ENCODE data around the gene SNX8. TPM values are rescaled to one million over a fixed set of nuclear protein-coding genes. Genes with fewer than 3 reads are reported as not detected.
A peak's percentile ranks its signal among the peaks of the same experiment; 100 is the strongest.

Gene SNX8
- total RNA-seq, 2 donors from 2014 or later = 53.0 to 53.2 TPM

DNA sequence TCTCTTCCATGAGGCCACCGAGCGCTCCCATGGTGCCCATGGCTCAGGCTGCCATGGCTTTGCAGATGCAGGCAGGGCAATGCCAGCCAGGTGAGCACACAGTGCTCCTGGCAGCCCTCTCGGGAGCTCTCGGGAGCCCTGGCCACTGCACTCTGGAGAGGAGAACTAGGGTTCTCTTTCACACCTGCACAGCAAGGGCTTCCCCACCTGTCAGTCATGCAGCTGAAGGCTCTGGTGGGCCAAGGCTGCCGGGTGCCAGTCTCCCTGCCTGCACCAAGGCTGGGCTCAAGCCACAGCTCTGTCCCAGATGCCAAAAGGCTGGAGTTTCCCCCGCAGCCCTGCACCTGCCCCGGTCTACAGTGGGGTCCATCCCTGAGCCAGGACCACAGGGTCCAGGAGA lies 39.6 kb downstream of the SNX8 start:
- TF ChIP-seq, protein P1, sequence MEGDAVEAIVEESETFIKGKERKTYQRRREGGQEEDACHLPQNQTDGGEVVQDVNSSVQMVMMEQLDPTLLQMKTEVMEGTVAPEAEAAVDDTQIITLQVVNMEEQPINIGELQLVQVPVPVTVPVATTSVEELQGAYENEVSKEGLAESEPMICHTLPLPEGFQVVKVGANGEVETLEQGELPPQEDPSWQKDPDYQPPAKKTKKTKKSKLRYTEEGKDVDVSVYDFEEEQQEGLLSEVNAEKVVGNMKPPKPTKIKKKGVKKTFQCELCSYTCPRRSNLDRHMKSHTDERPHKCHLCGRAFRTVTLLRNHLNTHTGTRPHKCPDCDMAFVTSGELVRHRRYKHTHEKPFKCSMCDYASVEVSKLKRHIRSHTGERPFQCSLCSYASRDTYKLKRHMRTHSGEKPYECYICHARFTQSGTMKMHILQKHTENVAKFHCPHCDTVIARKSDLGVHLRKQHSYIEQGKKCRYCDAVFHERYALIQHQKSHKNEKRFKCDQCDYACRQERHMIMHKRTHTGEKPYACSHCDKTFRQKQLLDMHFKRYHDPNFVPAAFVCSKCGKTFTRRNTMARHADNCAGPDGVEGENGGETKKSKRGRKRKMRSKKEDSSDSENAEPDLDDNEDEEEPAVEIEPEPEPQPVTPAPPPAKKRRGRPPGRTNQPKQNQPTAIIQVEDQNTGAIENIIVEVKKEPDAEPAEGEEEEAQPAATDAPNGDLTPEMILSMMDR (conservative IDR thresholded peaks at IDR 0.05) = no peak
- Mint-ChIP-seq H3K36me3 (ENCODE audit: low read depth) (peaks cover 35% of the 10 kb centered on the region), H3K4me3 (no peak overlapping the region), H3K27ac (no peak overlapping the region), H3K4me1 (peaks cover 21% of the 10 kb centered on the region), H3K27me3 (ENCODE audit: insufficient read depth) (no peaks in the 10 kb centered on the region), H3K9me3 (no peaks in the 10 kb centered on the region)
- H3K27ac ChIP-seq (ENCODE audit: low read depth, low read length) = no peak overlapping the region
- peaks cover 12% of the 10 kb centered on the region for H3K36me3 ChIP-seq (ENCODE audit: control insufficient read depth, insufficient read depth, low read length)
- no peak overlapping the region for H3K4me3 ChIP-seq (ENCODE audit: low read length)
- no peaks in the 10 kb centered on the region for H3K9me3 ChIP-seq (ENCODE audit: control insufficient read depth, low read length)
- H3K9ac ChIP-seq (ENCODE audit: extremely low read depth, low read length, poor library complexity, severe bottlenecking) = no peak overlapping the region
- H3K4me1 ChIP-seq (ENCODE audit: control insufficient read depth, insufficient read depth, low read length) = peaks cover 18% of the 10 kb centered on the region
- no peak for DNase-seq
- WGBS, 2 experiments (ENCODE audit: insufficient coverage in 1 of 2, insufficient read length in 1 of 2) = 85 to 92% methylated on average over 6 to 7 of the region's 7 CpGs
- H3K27me3 ChIP-seq (ENCODE audit: control insufficient read depth, insufficient read depth, low read length, poor library complexity, severe bottlenecking) = no peaks in the 10 kb centered on the region

DNA sequence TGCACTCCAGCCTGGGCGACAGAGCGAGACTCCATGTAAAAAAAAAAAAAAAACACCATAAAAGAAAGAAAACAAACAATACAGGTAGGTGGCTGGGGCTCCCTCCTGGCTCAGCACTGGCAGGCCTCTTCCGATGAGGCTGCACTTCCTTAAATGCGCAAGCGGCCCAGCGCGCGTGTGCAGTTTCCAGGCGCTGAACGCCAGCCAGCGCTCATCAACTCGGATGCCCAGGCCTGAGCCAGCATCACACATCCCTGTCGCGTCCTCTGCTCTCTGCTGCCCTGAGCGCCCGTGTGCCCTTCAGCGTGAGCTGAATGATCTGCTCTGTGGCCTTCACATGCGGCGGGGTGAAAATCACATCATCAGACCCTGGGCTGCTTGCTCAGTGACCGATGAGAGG lies 40.4 kb downstream of the SNX8 start:
- Mint-ChIP-seq H3K27ac (peak overlapping the region; percentile 44), H3K4me1 (peaks cover 24% of the 10 kb centered on the region), H3K36me3 (ENCODE audit: low read depth) (peaks cover 37% of the 10 kb centered on the region), H3K4me3 (no peak overlapping the region), H3K9me3 (peaks cover 3% of the 10 kb centered on the region), H3K27me3 (ENCODE audit: insufficient read depth) (no peaks in the 10 kb centered on the region)
- Histone ChIP-seq H3K36me3 (ENCODE audit: control insufficient read depth, insufficient read depth, low read length) (peaks cover 12% of the 10 kb centered on the region), H3K27me3 (ENCODE audit: control insufficient read depth, insufficient read depth, low read length, poor library complexity, severe bottlenecking) (no peaks in the 10 kb centered on the region), H3K4me1 (ENCODE audit: control insufficient read depth, insufficient read depth, low read length) (peaks cover 21% of the 10 kb centered on the region), H3K27ac (ENCODE audit: low read depth, low read length) (no peak overlapping the region), H3K9ac (ENCODE audit: extremely low read depth, low read length, poor library complexity, severe bottlenecking) (no peak overlapping the region), H3K4me3 (ENCODE audit: low read length) (no peak overlapping the region), H3K9me3 (ENCODE audit: control insufficient read depth, low read length) (no peaks in the 10 kb centered on the region)
- TF ChIP-seq, protein P1 (conservative IDR thresholded peaks at IDR 0.05) = no peak
- WGBS, 2 experiments (ENCODE audit: insufficient coverage in 1 of 2, insufficient read length in 1 of 2) = 96 to 98% methylated on average over 18 to 20 of the region's 20 CpGs
- DNase-seq = no peak

DNA sequence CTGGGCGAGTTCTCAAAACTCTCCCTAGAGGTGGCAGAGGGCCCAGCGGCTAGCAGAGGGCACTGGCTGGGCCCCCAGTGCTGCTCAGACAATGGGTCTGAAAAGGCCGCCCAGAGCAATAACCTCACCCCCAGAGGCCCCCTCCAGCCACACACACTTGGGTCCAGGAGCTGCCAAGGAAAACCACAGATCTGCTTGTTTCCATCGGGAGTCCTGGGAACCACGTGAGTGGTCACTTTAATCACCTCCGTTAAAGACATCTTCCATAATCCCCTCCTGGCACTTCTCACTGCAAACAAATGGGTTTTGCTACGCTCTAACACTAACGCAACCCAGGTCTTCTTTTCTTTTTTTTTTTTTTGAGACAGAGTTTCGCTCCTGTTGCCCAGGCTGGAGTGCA lies 42.2 kb downstream of the SNX8 start:
- Mint-ChIP-seq H3K9me3 (peaks cover 3% of the 10 kb centered on the region), H3K27ac (peak overlapping the region; percentile 8), H3K4me1 (peaks cover 24% of the 10 kb centered on the region), H3K4me3 (no peak overlapping the region), H3K27me3 (ENCODE audit: insufficient read depth) (no peaks in the 10 kb centered on the region), H3K36me3 (ENCODE audit: low read depth) (peaks cover 27% of the 10 kb centered on the region)
- WGBS, 2 experiments (ENCODE audit: insufficient coverage in 1 of 2, insufficient read length in 1 of 2) = 90 to 95% methylated on average over 5 to 9 of the region's 9 CpGs
- Histone ChIP-seq H3K4me1 (ENCODE audit: control insufficient read depth, insufficient read depth, low read length) (peaks cover 21% of the 10 kb centered on the region), H3K9me3 (ENCODE audit: control insufficient read depth, low read length) (no peaks in the 10 kb centered on the region), H3K9ac (ENCODE audit: extremely low read depth, low read length, poor library complexity, severe bottlenecking) (no peak overlapping the region), H3K36me3 (ENCODE audit: control insufficient read depth, insufficient read depth, low read length) (peaks cover 12% of the 10 kb centered on the region), H3K27ac (ENCODE audit: low read depth, low read length) (no peak overlapping the region), H3K4me3 (ENCODE audit: low read length) (no peak overlapping the region), H3K27me3 (ENCODE audit: control insufficient read depth, insufficient read depth, low read length, poor library complexity, severe bottlenecking) (no peaks in the 10 kb centered on the region)
- TF ChIP-seq, protein P1 (conservative IDR thresholded peaks at IDR 0.05) = no peak
- DNase-seq = no peak

Data from endodermal cell (in vitro differentiated cells).